GM19239 (cell line): Measurements from ENCODE around the gene DND1.
"Not testable (repeated sequence)": the region's sequence is repeated elsewhere in the genome, so short reads cannot be mapped to it uniquely, and the experiment has no call there.

Source experiments
- DNase-seq: peaks from one replicate; pipeline ENCODE4 v3.0.0; 2011; ENCODE audit warnings: low spot score; ENCODE audit not compliant: insufficient read length
- FAIRE-seq: peaks from 2 replicates; lab custom pipeline; 2011; peaks lifted over from hg19 to GRCh38; lab: Jason Lieb, UNC

DND1 gene

DNA sequence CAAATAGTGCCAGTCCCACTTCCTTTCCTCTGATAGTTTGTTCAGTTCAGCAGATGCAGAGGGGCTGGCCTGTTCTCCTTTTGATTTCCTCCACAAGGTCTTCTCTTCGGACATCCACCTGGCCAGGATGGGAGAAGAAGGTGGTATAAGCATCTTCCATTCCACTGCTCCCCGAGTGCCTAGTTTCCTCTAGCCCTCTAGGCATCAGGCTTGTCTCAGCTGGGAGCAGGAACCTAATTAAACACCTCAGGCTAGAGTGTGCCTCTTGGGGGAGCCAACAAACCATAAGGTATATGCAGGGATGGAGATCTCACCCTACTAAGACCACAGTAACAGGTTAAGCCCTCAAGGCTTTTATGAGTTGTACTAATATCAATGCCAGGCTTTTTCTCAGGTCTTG is 835 bp upstream of the DND1 start:
- FAIRE-seq (no peak), DNase-seq (no peak)

- no peak for FAIRE-seq
- DNase-seq = no peak
Observed at GRCh38 chr5:140672455-140673186, 755 bp downstream of the DND1 start.

GRCh38 chr5:140671472-140672125 is 1.8 kb downstream of the DND1 start:
- DNase-seq = no peak
- FAIRE-seq = no peak

- DNase-seq, FAIRE-seq: not testable (repeated sequence)
Observed at GRCh38 chr5:140671035-140671434, 2.3 kb downstream of the DND1 start.

DNA sequence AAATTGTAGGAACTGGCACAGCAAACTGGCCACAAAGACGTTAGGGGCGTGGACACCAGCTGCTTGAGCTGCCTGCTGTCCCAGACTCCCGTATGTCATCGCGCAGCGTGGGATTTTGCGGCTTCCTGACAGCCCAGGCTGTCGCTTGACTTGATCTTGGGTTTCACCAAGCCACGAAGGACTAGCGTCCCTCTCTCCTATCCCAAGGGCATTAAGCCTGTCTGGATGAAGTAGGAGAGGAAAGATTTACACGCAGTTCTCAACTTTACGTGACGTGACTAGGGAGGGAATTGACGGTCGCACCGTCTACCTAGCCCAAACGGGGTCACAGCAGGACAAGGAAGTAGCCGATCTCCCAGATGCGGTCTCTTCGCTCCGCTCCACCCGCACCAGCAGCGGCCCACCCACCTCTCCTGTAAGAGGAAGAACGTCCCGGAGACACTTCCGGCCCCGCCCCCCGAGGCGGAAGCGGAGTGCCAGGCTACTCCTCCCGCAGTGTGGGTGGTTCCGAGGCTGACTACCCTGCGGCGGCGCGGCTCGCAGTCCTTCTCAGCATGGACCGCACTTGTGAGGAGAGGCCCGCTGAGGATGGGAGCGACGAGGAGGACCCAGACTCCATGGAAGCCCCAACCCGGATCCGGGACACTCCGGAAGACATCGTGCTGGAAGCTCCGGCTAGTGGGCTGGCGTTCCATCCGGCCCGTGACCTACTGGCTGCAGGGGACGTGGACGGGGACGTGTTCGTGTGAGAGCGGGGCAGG is 8.8 kb downstream of the DND1 start, which contains the start of gene WDR55:
WDR55 (plus strand) TSS at position 546 of the 761 bp plus-strand sequence; CDS start at position 555, 9 bp downstream.
- peak; percentile 95 for FAIRE-seq
- DNase-seq = peak; percentile 92

DNA sequence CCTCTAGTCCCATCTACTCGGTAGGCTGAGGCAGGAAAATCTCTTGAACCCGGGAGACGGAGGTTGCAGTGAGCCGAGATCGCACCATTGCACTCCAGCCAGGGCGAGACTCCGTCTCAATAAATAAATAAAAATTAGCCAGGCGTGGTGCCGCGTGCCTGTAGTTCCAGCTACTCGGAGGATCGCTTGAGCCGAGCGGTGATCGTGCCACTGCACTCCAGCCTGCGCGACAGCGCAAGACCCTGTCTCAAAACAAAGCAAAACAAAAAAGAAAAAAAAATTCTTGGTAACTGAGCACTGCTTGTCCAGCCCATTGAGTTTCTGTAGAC is 9.4 kb downstream of the DND1 start:
- FAIRE-seq = no peak
- no peak for DNase-seq

DNA sequence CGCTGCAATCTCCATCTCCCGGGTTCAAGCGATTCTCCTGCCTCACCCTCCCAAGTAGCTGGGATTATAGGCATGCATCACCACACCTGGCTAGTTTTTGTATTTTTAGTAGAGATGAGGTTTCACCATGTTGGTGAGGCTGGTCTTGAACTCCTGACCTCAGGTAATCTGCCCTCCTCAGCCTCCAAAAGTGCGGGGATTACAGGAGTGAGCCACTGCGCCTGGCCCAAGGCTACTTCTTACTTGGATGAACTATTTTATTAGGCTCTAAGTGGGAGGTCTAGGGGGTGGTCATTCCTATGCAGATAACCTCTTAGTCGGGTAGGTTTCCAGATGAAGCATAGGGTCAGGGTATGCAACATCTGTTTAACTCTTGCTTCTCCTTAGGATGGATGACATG is 13.0 kb downstream of the DND1 start:
- DNase-seq, FAIRE-seq: not testable (repeated sequence)

DNA sequence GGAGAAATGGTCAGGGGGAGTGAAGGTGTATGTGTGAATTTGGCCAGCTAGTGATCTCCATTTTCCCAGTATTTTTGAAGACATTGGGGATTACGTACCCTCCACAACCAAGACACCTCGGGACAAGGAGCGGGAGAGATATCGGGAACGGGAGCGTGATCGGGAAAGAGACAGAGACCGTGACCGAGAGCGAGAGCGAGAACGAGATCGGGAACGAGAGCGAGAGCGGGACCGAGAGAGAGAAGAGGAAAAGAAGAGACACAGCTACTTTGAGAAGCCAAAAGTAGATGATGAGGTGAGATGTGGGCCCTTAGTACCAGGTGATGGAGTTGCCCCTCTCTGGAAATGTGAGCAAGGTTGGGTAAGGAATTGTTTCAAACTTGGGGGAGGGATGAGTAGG is 14.5 kb downstream of the DND1 start:
- FAIRE-seq = no peak
- DNase-seq = no peak

DNA sequence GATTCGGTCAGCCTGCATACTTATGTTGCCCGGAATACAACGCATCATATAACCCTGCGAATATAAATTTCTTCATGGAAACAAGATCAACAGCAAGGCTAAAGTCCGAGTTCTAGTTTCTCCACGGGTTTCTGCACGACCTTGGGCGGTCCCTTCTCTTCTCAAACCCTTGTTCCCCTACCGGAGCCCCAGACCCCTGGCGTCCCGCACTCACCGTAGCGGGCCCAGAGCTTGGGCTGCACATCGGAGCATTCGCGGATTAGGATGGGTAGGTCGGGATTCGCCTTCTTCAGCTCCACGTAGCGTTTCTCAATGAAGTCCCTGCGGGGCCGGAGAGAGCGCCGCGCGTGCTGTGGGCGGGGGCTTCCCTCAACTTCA is 26.3 kb downstream of the DND1 start:
- DNase-seq (no peak), FAIRE-seq (no peak)

DNA sequence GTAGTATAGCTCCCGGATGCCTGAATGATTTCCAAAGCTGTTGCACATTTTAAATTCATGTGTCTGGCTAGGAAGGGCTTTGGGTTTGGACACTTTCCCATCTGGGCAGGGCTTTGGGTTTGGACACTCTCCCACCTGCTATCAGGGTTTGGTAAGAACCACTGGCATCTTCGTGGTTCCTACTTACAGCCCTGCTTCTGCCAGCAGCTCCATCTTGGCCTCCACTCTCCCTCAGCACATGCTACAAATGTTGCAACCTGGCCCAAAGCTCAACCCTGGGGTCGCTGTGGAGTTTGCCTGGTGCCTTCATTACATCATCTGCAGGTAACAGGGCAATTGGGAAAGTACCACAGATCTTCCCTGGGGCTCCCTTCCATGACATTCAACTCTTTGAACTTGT is 30.7 kb downstream of the DND1 start:
- FAIRE-seq (no peak), DNase-seq (no peak)

DNA sequence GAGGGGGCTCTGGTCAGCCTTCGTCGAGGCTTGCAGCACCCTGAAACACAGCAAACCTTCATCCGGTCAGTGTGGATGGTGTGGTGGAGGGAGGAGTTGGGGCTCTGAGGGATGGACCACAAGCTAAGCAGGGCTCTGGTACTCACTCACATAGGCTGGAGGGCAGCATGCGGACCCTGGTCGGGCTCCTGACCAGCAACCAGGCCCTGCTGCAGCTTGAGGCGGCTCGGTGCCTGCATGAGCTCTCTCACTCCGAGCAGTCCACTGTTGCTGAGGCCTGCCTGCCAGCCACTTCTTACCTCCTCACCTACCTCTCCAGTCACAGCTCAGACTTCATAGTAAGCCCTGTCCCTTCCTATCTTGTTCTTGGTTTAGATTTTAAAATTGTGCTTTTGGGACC is 31.7 kb downstream of the DND1 start:
- DNase-seq = no peak
- FAIRE-seq = no peak

DNA sequence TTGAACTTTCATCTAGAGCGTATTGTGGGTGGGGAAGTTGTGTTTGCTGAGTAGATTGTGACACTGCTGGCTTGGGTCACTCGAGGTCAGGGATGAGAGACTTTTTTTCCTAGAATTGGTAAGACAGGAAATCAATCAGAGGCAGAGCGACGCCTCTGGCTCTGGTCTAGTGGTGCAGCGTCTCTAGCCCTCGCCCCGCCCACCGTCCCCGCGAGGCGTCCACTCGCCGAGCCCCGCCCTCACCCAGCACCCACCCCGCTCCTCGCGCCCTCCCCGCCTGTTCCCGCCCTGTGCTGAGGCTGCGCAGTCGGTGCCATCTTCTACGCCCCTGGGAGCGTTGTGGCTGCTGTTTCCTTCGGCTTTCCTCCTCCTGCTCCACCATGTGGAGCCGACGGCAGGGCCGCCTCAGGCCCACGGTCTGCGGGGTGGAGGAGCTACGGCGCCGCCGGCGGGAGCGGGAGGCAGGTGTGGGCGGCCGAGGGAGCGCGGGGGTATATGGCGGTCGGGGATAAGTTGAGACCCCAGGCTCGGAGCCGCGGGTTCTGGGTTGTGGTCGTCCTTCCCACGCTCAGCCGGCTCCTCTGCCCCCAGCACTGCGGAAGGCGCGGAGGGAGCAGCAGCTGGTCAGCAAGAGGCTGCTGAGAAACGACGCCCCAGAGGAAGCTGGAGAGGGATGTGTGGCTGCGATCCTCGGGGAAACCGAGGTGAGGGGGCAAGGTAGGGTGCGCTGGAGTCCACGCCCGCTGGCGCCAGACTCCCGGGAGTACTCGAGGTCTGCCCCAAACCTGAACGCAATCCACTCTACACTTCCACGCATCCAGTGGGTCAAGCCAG is 34.0 kb downstream of the DND1 start, which contains the start of gene TMCO6:
TMCO6 (plus strand) TSS at position 304 of the 834 bp plus-strand sequence; CDS start at position 381, 77 bp downstream.
- DNase-seq = peak; percentile 94
- peak; percentile 90 for FAIRE-seq

DNA sequence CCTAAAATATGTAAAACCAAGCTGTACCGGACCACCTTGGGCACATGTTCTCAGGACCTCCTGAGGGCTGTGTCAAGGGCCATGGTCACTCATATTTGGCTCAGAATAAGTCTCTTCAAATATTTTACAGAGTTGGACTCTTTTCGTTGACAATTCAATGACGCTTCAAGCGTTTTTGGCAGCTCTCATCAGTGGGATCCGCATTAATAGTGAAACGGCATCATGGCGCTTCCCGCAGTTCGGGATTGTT is 34.6 kb downstream of the DND1 start:
- not testable (repeated sequence) for FAIRE-seq

DNA sequence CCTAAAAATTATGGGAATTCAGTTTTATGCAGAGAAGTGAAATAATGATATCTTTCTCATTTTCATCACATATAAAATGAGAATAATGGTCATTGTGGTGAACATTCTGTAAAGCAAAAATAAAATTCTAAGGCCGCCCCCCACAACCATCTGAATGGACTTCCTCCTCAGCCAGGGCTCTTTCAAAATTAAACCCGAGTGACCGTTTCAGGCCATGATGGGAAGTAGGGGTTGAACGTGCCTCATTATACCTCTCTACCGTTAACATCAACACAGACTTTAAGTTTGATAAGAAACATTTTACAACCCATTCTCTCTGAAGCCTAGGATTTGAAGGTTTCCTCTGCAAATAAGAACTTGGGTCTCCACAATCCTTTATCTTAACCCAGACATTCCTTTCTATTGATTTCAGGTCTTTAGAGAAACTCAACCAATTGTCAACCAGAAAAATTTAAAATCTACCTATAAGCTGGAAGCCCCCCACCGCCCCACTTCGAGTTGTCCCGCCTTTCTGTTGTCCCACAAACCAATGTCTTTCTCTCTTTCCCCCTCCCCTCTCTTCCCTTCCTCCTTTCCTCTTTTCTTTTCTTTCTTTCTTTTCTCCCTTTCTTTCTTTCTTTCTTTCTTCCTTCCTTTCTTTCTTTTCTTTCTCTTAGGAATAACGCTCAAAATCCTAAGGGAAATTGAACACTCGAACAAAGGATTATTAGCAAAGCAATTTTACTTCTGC is 35.8 kb downstream of the DND1 start:
- no peak for FAIRE-seq
- DNase-seq = no peak

More for the DNA sequence above, 34.6 kb downstream of the DND1 start:
- DNase-seq = not testable (repeated sequence)

- FAIRE-seq = no peak
- DNase-seq = no peak
Observed at GRCh38 chr5:140635291-140636257, 37.8 kb downstream of the DND1 start.

GRCh38 chr5:140634103-140634502 is 39.3 kb downstream of the DND1 start:
- DNase-seq (no peak), FAIRE-seq (no peak)

DNA sequence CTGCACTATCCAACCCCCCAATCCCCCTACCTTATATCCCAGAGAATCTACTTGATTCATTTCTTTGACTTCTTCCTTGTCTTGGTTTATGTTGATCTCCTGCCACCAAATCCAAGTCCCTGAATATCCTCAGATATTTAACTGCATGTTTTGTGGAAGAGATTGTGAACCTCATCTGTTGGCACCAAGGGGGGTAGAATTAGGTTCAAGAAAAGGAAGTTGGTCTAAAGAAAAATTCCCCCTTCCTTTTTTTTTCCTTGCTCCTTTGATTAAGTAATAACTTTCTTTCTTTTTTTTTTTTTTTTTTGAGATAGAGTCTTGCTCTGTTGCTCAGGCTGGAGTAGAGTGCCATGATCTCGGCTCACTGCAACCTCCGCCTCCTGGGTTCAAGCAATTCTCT is 39.9 kb downstream of the DND1 start:
- FAIRE-seq (no peak), DNase-seq (no peak)

DNA sequence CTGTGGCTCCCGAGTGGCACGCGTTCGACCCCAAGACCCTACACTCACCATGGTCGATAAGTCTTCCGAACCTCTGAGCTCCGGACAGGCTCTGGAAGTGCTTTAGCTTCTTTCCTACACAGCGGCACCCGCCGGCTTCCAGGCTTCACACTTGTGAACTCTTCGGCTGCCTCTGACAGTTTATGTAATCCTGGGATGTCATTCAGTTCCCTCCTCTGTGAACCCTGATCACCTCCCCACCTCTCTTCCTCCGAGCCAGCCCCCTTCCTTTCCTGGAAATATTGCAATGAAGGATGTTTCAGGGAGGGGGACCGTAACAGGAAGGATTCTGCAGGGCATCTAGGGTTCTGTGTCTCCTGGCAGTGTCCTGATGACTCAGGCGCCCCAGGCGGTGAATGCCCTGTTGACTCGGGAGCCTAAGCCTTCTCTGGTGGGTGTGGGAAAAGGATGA is 40.3 kb downstream of the DND1 start, which contains the start of gene CD14:
CD14 (minus strand) TSS at position 155 of the 451 bp plus-strand sequence; CDS start at position 51, 104 bp downstream.
- DNase-seq = no peak
- no peak for FAIRE-seq
